HG03520 (cell line): Measurements from ENCODE around the gene ALDH7A1.
"Not testable (repeated sequence)": the region's sequence is repeated elsewhere in the genome, so short reads cannot be mapped to it uniquely, and the experiment has no call there.

Experiments used
- ATAC-seq: cut with Tn5 transposase; IDR thresholded peaks from one replicate; pipeline ENCODE4 v1.9.1; 2021; ENCODE audit warnings: mild to moderate bottlenecking, moderate library complexity; ENCODE audit not compliant: unreplicated experiment

Gene ALDH7A1

GRCh38 chr5:126594748-126595485 is at the start of gene ALDH7A1:
Gene ALDH7A1, minus strand, starts transcription at chr5:126595219. Its CDS starts 21 bp downstream, at chr5:126595198.
- peak; percentile 69 for ATAC-seq

- ATAC-seq = peak; percentile 73
These were observed 46.4 kb upstream of the ALDH7A1 start for GRCh38 chr5:126641387-126641786.

GRCh38 chr5:126640866-126641265 is 45.8 kb upstream of the ALDH7A1 start:
- no peak for ATAC-seq

- ATAC-seq = no peak
These were observed 41.9 kb upstream of the ALDH7A1 start for GRCh38 chr5:126636956-126637355.

- no peak for ATAC-seq
These were observed 40.6 kb upstream of the ALDH7A1 start for GRCh38 chr5:126635585-126635984.

GRCh38 chr5:126633552-126633951 is 38.5 kb upstream of the ALDH7A1 start:
- ATAC-seq = no peak

- ATAC-seq = no peak
These were observed 36.9 kb upstream of the ALDH7A1 start for GRCh38 chr5:126631920-126632319.

- no peak for ATAC-seq
These were observed 33.1 kb upstream of the ALDH7A1 start for GRCh38 chr5:126628102-126628501.

- no peak for ATAC-seq
These were observed 29.5 kb upstream of the ALDH7A1 start for GRCh38 chr5:126624534-126624933.

GRCh38 chr5:126619781-126620180 is 24.8 kb upstream of the ALDH7A1 start:
- ATAC-seq = no peak

GRCh38 chr5:126617603-126618002 is 22.6 kb upstream of the ALDH7A1 start:
- ATAC-seq = not testable (repeated sequence)

GRCh38 chr5:126615286-126615685 is 20.3 kb upstream of the ALDH7A1 start:
- peak; percentile 92 for ATAC-seq

- no peak for ATAC-seq
These were observed 19.0 kb upstream of the ALDH7A1 start for GRCh38 chr5:126613941-126614592.

GRCh38 chr5:126610616-126611015 is 15.6 kb upstream of the ALDH7A1 start:
- no peak for ATAC-seq

- no peak for ATAC-seq
These were observed 15.1 kb upstream of the ALDH7A1 start for GRCh38 chr5:126610160-126610559.

- ATAC-seq = no peak
These were observed 10.5 kb upstream of the ALDH7A1 start for GRCh38 chr5:126605525-126605924.

- ATAC-seq = no peak
These were observed 8.5 kb upstream of the ALDH7A1 start for GRCh38 chr5:126603402-126603991.

- peak; percentile 91 for ATAC-seq
These were observed 5.9 kb upstream of the ALDH7A1 start, which contains the start of gene PHAX for GRCh38 chr5:126600631-126601511. Gene PHAX, plus strand, starts transcription at chr5:126600947. Its CDS starts 16 bp downstream, at chr5:126600963.

- ATAC-seq = not testable (repeated sequence)
These were observed 5.1 kb upstream of the ALDH7A1 start for GRCh38 chr5:126599971-126600630.

GRCh38 chr5:126599499-126599898 is 4.5 kb upstream of the ALDH7A1 start:
- ATAC-seq = no peak
